ENCODE data around the gene PFDN4.

- TF ChIP-seq, protein P1, sequence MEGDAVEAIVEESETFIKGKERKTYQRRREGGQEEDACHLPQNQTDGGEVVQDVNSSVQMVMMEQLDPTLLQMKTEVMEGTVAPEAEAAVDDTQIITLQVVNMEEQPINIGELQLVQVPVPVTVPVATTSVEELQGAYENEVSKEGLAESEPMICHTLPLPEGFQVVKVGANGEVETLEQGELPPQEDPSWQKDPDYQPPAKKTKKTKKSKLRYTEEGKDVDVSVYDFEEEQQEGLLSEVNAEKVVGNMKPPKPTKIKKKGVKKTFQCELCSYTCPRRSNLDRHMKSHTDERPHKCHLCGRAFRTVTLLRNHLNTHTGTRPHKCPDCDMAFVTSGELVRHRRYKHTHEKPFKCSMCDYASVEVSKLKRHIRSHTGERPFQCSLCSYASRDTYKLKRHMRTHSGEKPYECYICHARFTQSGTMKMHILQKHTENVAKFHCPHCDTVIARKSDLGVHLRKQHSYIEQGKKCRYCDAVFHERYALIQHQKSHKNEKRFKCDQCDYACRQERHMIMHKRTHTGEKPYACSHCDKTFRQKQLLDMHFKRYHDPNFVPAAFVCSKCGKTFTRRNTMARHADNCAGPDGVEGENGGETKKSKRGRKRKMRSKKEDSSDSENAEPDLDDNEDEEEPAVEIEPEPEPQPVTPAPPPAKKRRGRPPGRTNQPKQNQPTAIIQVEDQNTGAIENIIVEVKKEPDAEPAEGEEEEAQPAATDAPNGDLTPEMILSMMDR (IDR thresholded peaks at IDR 0.05) = no peak
- TF ChIP-seq POLR2A (IDR thresholded peaks at IDR 0.05) = no peak
Measured at GRCh38 chr20:54251096-54251495, 43.2 kb downstream of the PFDN4 start.

All from breast epithelium (tissue), 3 donors.